Activated CD8-positive, alpha-beta T cell treated with anti-CD3 and anti-CD28 coated beads for 36 hours (primary cell): ENCODE data around the gene GOSR2. TPM values are rescaled to one million over a fixed set of nuclear protein-coding genes. Genes with fewer than 3 reads are reported as not detected.

Experiments
- ATAC-seq: fragments of 200-7000 bp; cut with Tn5 transposase; one replicate; pipeline ENCODE4 v1.10.0; 2021; ENCODE audit warnings: mild to moderate bottlenecking, moderate library complexity
- CTCF ChIA-PET: fragments of 350-600 bp; sonication (Branson Sonifier 250); formaldehyde crosslinking; loops from one replicate; lab custom pipeline; 2021; ENCODE audit warnings: antibody characterized with exemption; lab: Charles Lee
- POLR2A ChIA-PET: fragments of 350-600 bp; sonication (Branson Sonifier 250); formaldehyde crosslinking; loops from one replicate; lab custom pipeline; 2021; ENCODE audit warnings: antibody characterized with exemption; lab: Charles Lee
- DNase-seq: peaks from one replicate; pipeline ENCODE4 v3.0.0-alpha.2; 2020
- H3K27ac Mint-ChIP-seq: one replicate; pipeline ENCODE4 v1.8.0; 2021; ENCODE audit warnings: mild to moderate bottlenecking, mixed read lengths
- H3K27me3 Mint-ChIP-seq: one replicate; pipeline ENCODE4 v1.8.0; 2021; ENCODE audit warnings: mixed read lengths
- H3K36me3 Mint-ChIP-seq: one replicate; pipeline ENCODE4 v1.8.0; 2021; ENCODE audit warnings: low read depth, mixed read lengths
- H3K4me1 Mint-ChIP-seq: one replicate; pipeline ENCODE4 v1.8.0; 2021; ENCODE audit warnings: low read depth, mixed read lengths
- H3K4me3 Mint-ChIP-seq: one replicate; pipeline ENCODE4 v1.8.0; 2021; ENCODE audit warnings: mild to moderate bottlenecking, moderate library complexity, mixed read lengths
- H3K9me3 Mint-ChIP-seq: one replicate; pipeline ENCODE4 v1.8.0; 2021; ENCODE audit warnings: mixed read lengths
- CTCF ChIP-seq: fragments of 200-600 bp; IDR thresholded peaks from one replicate; pipeline ENCODE4 v1.8.0; 2022; ENCODE audit warnings: antibody characterized with exemption, mild to moderate bottlenecking
- intact Hi-C: fragments of 100-400 bp; cut with micrococcal nuclease; formaldehyde crosslinking; loops from one replicate; pipeline ENCODE4 v1.10.0; 2022
- total RNA-seq, 2 experiments: library from RNA; stranded (reverse); gene quantifications; one replicate each; pipeline ENCODE4 v1.2.3, GENCODE V29; 2021

GOSR2 gene
- total RNA-seq, 2 experiments from 2014 or later = 44.8 to 50.0 TPM

- no peak for ATAC-seq
- POLR2A ChIA-PET = no interaction called here
- peaks cover 2% of the 10 kb centered on the region for H3K9me3 Mint-ChIP-seq
Observed at GRCh38 chr17:46896991-46897390, 26.0 kb upstream of the GOSR2 start.

GRCh38 chr17:46898364-46898763 is 24.6 kb upstream of the GOSR2 start:
- Mint-ChIP-seq H3K9me3 (peaks cover 2% of the 10 kb centered on the region), H3K4me1 (no peaks in the 10 kb centered on the region), H3K27me3 (no peaks in the 10 kb centered on the region), H3K4me3 (no peak overlapping the region), H3K36me3 (no peaks in the 10 kb centered on the region), H3K27ac (no peak overlapping the region)
- ChIA-PET CTCF (no interaction called here), POLR2A (no interaction called here)
- no peak for ATAC-seq
- TF ChIP-seq CTCF = no peak
- DNase-seq = no peak
- intact Hi-C loops = no loop called here

More at GRCh38 chr17:46896991-46897390, 26.0 kb upstream of the GOSR2 start:
- intact Hi-C loops = no loop called here
- no peak for DNase-seq
- Mint-ChIP-seq H3K4me3 (no peak overlapping the region), H3K27ac (no peak overlapping the region), H3K27me3 (no peaks in the 10 kb centered on the region), H3K36me3 (no peaks in the 10 kb centered on the region), H3K4me1 (no peaks in the 10 kb centered on the region)
- no peak for TF ChIP-seq CTCF
- CTCF ChIA-PET = no interaction called here

GRCh38 chr17:46898860-46899259 is 24.1 kb upstream of the GOSR2 start:
- ChIA-PET POLR2A (no interaction called here), CTCF (no interaction called here)
- H3K36me3 Mint-ChIP-seq = no peaks in the 10 kb centered on the region
- TF ChIP-seq CTCF = no peak
- H3K4me1 Mint-ChIP-seq = no peaks in the 10 kb centered on the region
- DNase-seq (no peak), ATAC-seq (no peak)
- H3K27ac Mint-ChIP-seq = no peak overlapping the region
- peaks cover 2% of the 10 kb centered on the region for H3K9me3 Mint-ChIP-seq
- H3K27me3 Mint-ChIP-seq = no peaks in the 10 kb centered on the region
- no peak overlapping the region for H3K4me3 Mint-ChIP-seq
- intact Hi-C loops = no loop called here

GRCh38 chr17:46901291-46901690 is 21.7 kb upstream of the GOSR2 start:
- TF ChIP-seq CTCF = no peak
- Mint-ChIP-seq H3K4me1 (peaks cover 3% of the 10 kb centered on the region), H3K27ac (no peak overlapping the region), H3K36me3 (no peaks in the 10 kb centered on the region), H3K4me3 (no peak overlapping the region), H3K27me3 (no peaks in the 10 kb centered on the region), H3K9me3 (peaks cover 2% of the 10 kb centered on the region)
- intact Hi-C loops = no loop called here
- no peak for DNase-seq
- no peak for ATAC-seq
- CTCF ChIA-PET = interaction anchor here (1.1 kb wide), 1 partner anchor 50 kb away, joined by 3 read pairs; no protein-coding TSS in a partner anchor
- POLR2A ChIA-PET = no interaction called here

- Mint-ChIP-seq H3K4me3 (no peak overlapping the region), H3K9me3 (no peaks in the 10 kb centered on the region), H3K4me1 (peaks cover 3% of the 10 kb centered on the region), H3K27me3 (peaks cover 1% of the 10 kb centered on the region), H3K36me3 (no peaks in the 10 kb centered on the region), H3K27ac (no peak overlapping the region)
- CTCF ChIA-PET = no interaction called here
- no peak for ATAC-seq
- no peak for TF ChIP-seq CTCF
- no peak for DNase-seq
- intact Hi-C loops = no loop called here
- POLR2A ChIA-PET = no interaction called here
Observed at GRCh38 chr17:46903762-46904672, 18.9 kb upstream of the GOSR2 start.
